Stimulated activated CD8-positive, alpha-beta memory T cell treated with anti-CD3 and anti-CD28 coated beads, Interleukin-15, amount 100 ng/mL, for 48 hours (primary cell): ENCODE data around the gene CDC42BPA.
"Not testable (repeated sequence)": the region's sequence is repeated elsewhere in the genome, so short reads cannot be mapped to it uniquely, and the experiment has no call there.

Source experiments
- DNase-seq, 2 donors: peaks; one replicate each; pipeline ENCODE4 v3.0.0-alpha.2; 2020; ENCODE audit warnings: low read depth in 2 of 2

The CDC42BPA gene

DNA sequence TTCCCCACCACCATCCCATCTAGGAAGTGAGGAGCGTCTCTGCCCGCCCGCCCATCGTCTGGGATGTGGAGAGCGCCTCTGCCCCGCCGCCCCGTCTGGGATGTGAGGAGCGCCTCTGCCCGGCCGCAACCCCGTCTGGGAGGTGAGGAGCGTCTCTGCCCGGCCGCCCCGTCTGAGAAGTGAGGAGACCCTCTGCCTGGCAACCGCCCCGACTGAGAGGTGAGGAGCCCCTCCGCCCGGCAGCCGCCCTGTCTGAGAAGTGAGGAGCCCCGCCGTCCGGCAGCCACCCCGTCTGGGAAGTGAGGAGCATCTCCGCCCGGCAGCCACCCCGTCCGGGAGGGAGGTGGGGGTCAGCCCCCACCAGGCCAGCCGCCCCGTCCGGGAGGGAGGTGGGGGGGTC is 185.6 kb downstream of the CDC42BPA start:
- not testable (repeated sequence) for DNase-seq

DNA sequence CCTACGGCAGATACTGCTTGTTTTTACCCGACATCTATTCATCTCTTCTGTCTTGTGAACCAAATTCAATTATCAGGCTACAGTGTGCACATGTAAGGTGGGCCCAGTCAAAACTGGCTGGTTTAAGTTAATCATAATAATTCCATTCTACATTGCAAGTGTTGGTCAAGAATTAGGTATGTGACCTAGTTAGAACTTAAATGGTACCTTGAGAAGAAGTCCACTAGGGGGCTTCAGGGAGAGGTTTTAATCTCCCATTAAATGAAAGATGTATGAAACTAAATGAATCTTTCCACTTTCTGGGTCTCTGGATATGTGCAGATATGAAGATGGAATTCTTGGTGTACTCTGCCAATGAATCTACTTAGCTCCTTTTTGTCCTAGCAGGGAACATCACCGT is 187.1 kb downstream of the CDC42BPA start:
- no peak for DNase-seq

DNA sequence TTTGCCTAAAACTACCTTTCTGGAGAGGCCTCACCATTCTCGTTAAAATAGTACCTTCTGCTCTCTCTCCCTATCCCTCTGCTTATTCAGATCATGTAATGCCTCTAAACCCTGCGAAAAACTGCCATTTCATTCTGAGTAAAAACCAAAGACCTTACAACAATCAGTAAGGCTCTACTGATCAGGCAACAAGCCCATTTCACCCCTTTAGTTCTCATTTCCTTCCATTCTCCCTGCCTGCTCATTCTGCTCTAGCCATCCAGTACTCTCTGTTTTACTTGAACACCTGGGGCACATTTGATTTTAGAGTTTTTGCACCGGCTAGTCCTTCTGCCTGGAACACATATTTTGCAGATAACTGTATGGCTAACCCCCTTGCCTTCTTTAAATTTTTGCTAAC is 190.4 kb downstream of the CDC42BPA start:
- DNase-seq = no peak

DNA sequence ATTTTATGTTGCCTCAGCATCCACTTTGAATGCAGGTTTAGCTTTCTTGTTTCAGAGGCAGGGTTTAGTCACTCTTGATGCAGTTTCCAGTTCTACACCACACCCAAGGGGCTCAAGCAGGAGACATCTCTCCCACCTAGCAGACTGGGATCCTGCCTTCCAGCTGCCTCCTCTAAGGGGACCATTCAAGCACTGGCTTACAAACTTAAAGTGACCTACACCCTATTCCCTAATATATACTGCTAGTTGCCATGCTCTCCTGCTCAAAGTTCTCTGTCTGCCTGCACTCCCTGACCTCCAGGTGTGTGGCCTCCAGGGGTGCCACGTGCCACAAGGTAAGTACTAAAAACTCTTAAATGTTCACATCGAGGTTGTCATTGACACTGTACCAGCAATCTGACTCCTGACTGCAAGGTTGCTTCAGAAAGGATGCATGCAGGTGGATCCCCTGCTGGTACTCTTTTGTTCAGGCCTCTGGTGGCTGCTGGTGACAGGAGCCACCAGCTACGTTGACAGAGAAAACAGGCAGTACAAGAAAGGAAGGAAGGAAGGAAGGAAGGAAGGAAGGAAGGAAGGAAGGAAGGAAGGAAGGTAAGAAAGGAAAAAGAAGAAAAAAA is 192.3 kb downstream of the CDC42BPA start:
- DNase-seq = no peak

DNA sequence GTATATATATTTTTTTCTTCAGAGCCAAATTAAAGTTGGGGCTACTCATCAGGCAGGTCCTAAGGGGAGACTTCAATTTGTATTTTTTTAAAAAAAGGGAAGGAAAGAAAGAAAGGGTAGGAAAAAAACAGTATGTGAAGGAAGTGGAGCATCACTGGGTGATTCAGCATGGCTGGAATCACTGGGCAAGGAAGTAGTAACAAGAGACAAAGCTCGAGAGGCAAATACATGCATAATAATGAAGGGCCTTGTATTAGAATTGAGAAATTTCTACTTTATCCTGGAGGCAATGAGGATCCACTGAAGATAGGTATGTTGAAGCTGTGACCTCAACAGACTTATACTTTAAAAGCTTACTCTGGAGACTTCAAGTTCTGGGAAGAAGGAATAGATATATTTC is 193.8 kb downstream of the CDC42BPA start:
- no peak for DNase-seq

DNA sequence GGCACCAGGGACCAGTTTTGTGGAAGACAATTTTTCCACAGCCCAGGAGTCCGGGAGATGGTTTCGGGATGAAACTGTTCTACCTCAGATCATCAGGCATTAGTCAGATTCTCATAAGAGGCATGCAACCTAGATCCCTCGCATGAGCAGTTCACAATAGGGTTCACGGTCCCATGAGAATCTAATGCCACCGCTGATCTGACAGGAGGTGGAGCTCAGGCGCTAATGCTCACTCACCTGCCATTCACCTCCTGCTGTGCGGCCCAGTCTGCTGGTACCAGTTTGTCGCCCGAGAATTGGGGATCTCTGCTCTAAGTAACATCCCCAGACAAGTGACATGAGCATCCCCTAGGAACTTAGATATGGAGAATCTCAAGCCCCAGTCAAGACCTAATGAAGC is 197.5 kb downstream of the CDC42BPA start:
- no peak for DNase-seq

DNA sequence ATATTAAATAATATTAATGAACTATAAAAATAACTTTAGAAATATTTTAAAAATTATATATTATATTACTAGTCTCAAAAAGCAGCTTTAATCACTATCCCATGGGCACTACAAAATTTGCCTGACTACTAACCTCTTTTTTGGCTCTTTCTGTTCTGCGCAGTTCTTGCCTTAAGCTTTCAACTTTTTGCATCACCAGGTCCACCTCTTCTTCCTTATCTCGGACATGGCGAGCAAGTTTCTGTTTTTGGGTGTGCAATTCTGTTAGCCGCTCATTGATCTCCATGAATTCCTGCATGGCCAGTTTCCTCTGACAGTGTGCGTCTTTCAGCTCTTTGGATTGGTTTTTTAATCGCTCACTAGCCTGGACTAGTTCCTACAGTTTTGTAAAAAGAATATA is 205.8 kb downstream of the CDC42BPA start:
- DNase-seq = no peak

DNA sequence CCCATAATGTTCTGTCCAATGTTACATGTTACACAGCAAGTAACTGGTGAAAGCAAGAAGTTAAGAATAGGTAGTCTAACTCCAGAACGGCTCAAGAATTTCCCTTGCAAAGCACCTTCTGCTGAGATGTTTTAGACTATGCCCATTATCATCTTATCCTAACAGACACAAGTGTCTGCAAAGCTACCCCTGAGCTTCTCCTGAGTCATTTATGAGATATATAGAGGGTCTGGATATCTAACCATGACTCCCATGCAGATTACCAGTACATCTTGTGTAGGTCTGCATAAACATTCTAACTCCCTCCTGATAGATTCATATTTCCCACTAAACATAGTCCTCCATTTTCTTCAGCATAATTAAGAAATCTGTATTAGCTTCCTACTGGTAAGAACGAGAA is 206.5 kb downstream of the CDC42BPA start:
- DNase-seq = no peak

DNA sequence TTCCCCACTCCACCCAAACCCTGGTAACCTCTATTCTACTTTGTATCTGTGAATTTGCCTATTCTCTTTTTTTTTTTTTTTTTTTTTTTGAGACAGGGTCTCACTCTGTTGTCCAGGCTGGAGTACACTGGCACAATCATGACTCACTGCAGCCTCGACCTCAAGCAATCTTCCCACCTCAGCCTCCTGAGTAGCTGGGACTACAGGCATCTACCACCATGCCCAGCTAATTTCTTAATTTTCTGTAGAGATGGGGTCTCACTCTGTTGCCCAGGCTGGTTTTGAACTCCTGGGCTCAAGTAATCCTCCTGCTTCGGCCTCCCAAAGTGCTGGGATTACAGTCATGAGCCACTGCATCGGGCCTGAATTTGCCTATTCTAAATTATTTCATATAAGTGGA is 213.0 kb downstream of the CDC42BPA start:
- not testable (repeated sequence) for DNase-seq

DNA sequence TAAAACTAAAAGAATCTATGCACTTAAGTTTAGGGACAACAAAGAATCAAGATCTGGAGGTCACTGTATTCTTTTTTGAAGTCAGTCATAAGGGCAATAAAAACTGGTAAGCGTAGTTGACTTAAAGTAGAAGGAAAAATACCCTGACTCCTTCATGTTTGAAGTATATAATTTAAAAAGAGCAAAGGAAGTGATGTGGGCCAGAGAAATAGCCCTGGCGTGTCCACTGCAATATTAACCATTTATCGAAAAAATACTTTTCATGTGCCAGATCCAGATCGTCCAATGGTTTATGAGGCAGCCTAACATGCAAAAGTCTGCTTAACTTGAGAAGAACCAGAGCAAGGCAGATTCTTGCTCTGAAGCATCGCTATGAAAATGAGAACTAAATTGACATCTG is 216.2 kb downstream of the CDC42BPA start:
- DNase-seq = no peak

DNA sequence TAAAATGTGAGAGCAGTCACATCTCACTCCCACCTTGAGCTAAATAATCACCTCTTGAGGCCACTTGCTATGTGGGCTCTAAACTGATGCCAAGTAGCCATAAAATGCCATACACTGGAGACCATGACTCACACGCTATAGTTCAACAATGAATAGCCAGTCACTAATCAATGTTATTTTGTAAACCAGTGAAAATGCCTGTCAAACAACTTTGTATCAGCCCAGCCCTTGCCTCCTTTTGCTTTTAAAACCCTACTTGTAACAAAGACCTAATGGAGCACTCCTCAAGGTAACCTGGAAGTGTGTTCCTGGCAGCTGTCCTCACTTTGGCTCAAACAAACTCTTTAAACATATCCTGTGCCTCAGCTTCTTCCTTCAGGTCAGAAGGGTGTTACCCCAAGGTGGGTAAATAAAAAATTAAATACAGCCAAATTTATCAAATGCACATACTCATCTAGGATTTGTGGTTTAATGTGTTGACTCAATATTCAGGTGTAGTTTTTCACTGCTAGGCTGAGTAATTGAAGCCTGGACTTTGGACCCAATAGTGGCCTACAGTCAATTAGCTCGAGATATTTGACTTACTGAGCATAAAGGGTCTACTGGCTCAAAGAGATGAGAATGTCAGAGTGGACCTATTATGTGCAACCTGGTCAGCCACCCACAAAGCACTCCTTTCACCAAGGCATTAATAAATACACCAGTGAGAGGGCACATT is 223.9 kb downstream of the CDC42BPA start:
- DNase-seq = no peak

DNA sequence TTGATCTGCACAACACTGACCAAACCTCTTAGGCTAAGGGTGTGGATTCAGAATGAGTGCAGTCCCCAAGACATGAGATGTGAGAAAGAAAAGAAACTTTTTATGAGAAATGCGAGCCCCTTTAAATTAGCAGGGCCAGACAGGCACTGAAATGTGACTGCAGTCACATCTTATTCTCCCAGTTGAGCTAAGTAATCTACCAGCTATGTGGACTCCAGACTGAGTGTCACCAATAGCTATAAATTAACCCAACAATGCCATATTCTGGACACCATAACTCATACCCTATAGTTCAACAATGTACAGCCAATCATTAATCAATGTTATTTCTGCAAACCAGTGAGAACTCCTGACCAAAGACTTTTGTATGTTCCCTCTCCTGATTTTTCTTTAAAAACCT is 225.0 kb downstream of the CDC42BPA start:
- DNase-seq = no peak

DNA sequence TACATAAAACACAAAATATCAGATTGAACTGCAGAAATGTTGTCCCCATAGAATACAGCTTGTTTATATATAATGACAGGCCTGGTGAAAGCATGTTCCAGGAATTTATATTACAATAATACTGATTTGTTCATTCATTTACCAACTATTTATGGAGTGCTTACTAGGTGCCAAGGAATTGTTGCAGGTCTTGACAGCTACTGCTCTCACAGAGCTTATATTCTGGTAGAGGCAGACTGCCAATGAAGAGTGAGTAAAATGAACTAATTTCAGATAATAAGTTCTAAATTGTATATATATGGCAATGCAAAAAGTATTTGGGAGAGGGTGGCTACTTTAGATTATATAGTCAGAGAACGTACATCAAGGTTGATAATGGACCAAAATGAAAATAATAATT is 226.2 kb downstream of the CDC42BPA start:
- no peak for DNase-seq

DNA sequence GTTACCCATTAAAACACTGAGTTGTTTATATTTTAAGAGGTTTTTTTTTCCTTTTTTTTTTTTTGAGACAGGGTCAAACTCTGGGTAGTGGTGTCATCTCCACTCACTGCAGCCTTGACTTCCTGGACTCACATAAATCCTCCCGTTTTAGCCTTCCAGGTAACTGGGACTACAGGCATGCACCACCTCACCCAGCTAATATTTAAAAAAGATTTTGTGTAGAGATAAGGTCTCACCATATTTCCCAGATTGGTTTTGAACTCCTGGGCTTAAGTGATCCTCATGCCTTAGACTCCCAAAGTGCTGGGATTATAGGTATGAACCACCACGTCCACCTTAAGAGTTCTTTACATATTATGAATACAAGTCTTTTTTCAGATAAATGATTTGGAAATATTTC is 231.7 kb downstream of the CDC42BPA start:
- no peak for DNase-seq

DNA sequence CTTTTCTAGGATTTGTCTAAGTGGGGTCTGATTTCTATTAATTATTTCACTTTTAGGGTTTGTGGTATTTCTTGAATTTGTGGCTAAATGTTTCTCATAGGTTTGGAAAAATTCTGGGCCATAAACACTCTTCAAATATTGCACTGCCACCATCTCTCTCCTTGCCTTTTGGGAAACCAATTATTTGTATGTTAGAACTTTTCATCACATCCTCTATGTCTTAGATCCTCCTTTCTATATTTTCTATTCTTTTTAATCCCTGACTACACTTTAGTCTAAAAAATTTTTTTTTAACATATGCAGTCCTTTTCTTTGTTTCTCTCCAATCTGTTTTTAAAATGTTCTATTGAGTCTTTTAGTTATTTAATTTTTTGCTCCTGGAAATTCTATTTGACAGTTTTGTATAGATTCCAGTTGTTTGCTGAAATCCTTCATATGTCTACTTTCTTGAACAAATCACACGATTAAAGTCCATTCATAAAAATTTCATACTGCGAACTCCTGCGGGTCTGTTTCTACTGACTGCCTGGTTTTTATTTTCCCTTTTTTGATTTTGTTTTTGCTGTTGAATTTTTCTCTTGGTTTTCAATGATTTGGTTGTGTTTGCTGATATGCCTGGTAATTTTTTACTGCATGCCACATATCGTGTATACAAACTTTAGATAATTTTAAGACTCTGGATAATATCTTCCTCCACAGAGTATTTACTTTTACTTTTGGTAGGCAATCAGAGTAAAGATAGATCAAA is 235.1 kb downstream of the CDC42BPA start:
- DNase-seq = no peak

DNA sequence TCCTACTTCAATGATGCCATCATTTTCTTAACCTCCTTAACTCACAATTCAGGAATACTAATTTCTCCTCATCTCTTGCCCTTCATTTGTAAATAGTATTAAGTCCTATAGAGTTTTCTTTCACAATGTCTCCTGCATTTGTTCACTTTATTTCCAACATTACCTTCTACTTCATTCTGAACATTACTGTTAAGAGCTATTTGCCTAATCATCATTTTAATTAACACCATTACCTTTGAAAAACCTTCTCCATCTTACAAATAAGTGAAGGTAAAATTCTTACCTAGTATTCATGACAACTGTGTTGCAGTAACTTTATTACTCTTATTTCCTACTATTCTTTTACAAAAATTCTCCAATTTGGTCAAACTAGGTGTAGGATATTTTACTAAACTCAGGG is 240.5 kb downstream of the CDC42BPA start:
- DNase-seq = no peak

DNA sequence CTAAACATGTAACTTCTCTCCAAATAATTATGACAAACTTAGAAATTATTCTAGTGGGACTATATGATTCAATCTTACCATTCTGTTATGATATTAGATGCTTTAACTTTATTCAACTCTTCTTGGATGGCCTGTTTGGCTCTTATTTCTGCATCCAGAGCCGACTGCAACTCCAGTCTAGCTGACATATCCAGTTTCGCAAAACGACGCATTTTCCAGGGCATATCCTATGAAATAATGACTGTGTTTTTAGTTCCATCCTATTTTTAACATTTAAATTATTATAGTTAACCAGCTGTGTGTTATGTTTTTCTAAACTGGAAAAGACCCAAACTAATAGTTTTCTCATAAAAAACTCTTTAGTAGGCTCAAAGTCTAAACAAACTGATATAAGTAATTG is 244.5 kb downstream of the CDC42BPA start:
- no peak for DNase-seq

DNA sequence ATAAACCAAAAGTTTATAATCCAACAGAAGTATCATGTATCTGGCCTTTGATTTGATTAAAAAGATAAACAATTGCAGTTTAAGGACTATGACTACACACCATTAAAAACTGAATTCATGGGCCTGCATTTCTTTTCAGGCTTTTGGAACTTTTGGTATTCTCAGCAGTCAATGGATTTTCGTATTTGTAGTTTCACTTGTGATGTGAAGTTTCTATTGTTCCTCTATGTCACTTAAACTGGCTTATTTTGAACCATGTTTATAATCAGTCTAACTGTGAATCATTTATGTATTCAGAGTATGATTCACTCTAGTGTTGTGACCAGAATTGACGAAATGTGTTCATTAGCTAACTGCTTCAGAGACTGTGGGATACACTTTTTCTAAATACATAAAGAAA is 245.3 kb downstream of the CDC42BPA start:
- DNase-seq = no peak

DNA sequence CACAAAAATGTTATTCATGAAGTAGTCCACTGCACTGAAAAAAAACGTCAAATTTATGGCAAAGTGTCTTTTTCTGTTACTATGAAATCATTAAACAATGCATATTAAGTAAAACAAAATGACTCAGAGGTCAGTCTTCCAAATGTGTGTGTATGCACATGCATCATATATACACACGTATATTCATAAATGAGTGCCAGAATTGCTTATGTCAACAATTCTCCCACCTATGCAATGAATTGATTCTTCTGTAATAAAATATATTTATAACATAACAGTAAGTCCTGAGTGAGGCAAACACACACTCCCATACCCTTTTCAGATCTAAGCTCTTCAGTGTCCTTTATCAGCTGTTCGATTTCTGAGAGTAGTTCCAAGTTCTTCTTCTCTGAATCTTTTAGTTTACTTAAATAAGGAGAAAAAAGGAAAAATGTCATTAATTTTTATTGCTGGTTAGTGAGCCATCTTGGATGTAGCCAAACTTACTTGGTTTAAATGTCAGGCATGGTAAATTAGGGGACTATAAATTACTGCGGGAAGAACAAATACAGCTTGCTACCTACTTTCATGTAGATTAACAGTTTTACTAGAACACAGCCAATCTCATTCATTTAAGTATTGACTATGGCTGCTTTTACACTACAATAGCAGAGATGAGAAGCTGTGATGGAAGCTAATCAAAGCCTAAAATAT is 246.3 kb downstream of the CDC42BPA start:
- DNase-seq = no peak

DNA sequence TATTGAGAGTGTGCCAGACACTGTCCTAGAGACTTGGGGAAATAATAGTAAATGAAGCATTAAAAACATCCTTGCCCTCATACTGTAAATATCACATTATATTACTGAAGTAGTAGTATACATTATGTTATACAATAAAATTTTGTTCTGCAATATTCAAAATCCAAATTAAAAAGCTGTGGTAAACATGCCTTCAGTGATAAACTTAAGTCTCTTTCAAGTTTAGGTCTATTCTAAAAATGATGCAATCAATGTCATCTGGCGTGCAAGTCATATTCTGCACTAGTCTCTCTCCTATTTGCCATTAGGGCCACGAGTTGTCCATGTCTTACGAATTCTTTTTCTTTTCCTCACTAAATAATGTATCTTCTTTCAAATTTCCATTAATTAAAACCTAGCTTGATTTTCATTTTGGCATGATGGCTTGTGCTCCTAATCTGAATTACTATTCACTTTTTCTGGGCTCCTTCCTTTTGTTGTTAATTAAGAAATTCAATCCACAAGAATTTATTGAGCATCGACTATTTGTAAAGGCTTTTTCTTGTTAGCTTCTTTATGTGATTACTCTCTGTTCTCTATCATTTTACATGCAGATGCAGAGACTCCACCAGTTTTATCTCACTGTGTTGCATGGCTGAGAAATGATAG is 247.5 kb downstream of the CDC42BPA start:
- DNase-seq = no peak

DNA sequence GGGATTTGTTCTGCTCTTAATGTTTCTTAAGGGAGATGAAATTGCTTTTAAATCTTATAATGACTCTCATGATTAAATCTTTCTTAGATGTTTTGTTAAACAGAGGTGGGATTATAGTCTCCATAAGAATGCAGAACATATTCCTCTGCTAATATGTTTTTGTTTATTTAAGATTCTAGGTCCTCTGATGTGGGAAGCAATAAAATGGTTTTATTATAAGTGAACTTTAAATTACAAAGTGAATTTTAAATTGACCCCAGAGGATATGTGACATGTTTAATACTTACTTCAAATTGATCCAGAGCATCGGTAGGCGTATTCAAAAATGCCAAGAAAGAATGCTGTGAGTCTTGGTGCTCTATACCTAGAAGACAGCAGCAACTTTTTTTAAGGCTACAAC is 248.8 kb downstream of the CDC42BPA start:
- no peak for DNase-seq

DNA sequence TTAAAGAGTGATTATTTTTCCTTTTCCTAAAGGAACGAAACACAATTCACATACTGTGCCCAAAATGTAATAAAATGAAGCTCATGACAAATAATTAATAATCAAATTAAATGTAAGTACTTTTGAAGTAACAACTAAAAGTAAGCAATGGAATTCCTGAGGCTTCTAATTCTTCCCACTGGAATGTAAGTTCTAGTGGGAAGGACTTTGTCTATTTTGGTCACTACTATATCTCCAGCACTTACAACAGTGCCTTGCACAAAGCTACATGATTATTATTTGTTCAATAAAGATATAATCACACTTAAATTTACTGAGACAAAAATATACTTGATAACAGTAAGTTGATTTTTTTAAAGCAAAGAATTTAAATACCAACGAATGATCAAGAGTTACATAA is 249.4 kb downstream of the CDC42BPA start:
- no peak for DNase-seq
